ENCODE data around the gene PRR23E.

Gene PRR23E

GRCh38 chr3:127209840-127210653 lies 17.1 kb downstream of the PRR23E start:
- no peak for DNase-seq (ENCODE audit: low spot score)

- DNase-seq (ENCODE audit: low spot score), result no peak
Measured at GRCh38 chr3:127210654-127210943, 17.7 kb downstream of the PRR23E start.

GRCh38 chr3:127211118-127212060 lies 18.5 kb downstream of the PRR23E start:
- DNase-seq (ENCODE audit: low spot score), result no peak

GRCh38 chr3:127212231-127212630 lies 19.3 kb downstream of the PRR23E start:
- DNase-seq (ENCODE audit: low spot score), result no peak

GRCh38 chr3:127212711-127213110 lies 19.8 kb downstream of the PRR23E start:
- DNase-seq (ENCODE audit: low spot score), result no peak

GRCh38 chr3:127213381-127213918 lies 20.5 kb downstream of the PRR23E start:
- no peak for DNase-seq (ENCODE audit: low spot score)

GRCh38 chr3:127214975-127215374 lies 22.0 kb downstream of the PRR23E start:
- DNase-seq (ENCODE audit: low spot score), result no peak

- no peak for DNase-seq (ENCODE audit: low spot score)
Measured at GRCh38 chr3:127215714-127216414, 22.9 kb downstream of the PRR23E start.

GRCh38 chr3:127216415-127217261 lies 23.7 kb downstream of the PRR23E start:
- DNase-seq (ENCODE audit: low spot score), result no peak

GRCh38 chr3:127217596-127218453 lies 24.9 kb downstream of the PRR23E start:
- DNase-seq (ENCODE audit: low spot score), result no peak

GRCh38 chr3:127218454-127218922 lies 25.6 kb downstream of the PRR23E start:
- no peak for DNase-seq (ENCODE audit: low spot score)

- DNase-seq (ENCODE audit: low spot score), result no peak
Measured at GRCh38 chr3:127220497-127220896, 27.6 kb downstream of the PRR23E start.

- no peak for DNase-seq (ENCODE audit: low spot score)
Measured at GRCh38 chr3:127221037-127221436, 28.1 kb downstream of the PRR23E start.

- no peak for DNase-seq (ENCODE audit: low spot score)
Measured at GRCh38 chr3:127221446-127222035, 28.6 kb downstream of the PRR23E start.

- DNase-seq (ENCODE audit: low spot score), result no peak
Measured at GRCh38 chr3:127222163-127222562, 29.2 kb downstream of the PRR23E start.

- no peak for DNase-seq (ENCODE audit: low spot score)
Measured at GRCh38 chr3:127222664-127223063, 29.7 kb downstream of the PRR23E start.

- DNase-seq (ENCODE audit: low spot score), result no peak
Measured at GRCh38 chr3:127224118-127224517, 31.2 kb downstream of the PRR23E start.

- DNase-seq (ENCODE audit: low spot score), result no peak
Measured at GRCh38 chr3:127226457-127226856, 33.5 kb downstream of the PRR23E start.

- DNase-seq (ENCODE audit: low spot score), result no peak
Measured at GRCh38 chr3:127226946-127227842, 34.3 kb downstream of the PRR23E start.
